Measurements from ENCODE around the gene PTDSS2. TPM values are rescaled to one million over a fixed set of nuclear protein-coding genes. Genes with fewer than 3 reads are reported as not detected.
"Not testable (repeated sequence)": the region's sequence is repeated elsewhere in the genome, so short reads cannot be mapped to it uniquely, and the experiment has no call there.

Gene PTDSS2
- total RNA-seq, 1 donor from 2014 or later, result 26.9 TPM

DNA sequence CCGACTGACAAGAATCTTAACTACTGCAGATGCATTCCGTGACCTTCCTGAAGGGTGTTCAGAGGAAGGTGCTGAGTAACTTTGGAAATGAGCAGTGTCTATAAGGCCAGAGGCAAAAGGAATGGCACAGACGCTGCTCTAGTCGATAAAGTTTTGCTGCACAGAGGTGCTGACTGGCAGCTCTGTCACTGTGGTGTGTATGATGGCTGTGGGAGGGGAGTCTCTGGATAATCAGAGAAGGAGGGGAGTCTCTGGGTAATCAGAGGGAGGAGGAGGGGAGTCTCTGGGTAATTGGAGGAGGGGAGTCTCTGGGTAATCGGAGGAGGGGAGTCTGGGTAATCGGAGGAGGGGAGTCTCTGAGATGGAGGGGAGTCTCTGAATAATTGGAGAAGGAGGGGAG, 18.4 kb downstream of the PTDSS2 start:
- no peak for DNase-seq (ENCODE audit: low spot score)

DNA sequence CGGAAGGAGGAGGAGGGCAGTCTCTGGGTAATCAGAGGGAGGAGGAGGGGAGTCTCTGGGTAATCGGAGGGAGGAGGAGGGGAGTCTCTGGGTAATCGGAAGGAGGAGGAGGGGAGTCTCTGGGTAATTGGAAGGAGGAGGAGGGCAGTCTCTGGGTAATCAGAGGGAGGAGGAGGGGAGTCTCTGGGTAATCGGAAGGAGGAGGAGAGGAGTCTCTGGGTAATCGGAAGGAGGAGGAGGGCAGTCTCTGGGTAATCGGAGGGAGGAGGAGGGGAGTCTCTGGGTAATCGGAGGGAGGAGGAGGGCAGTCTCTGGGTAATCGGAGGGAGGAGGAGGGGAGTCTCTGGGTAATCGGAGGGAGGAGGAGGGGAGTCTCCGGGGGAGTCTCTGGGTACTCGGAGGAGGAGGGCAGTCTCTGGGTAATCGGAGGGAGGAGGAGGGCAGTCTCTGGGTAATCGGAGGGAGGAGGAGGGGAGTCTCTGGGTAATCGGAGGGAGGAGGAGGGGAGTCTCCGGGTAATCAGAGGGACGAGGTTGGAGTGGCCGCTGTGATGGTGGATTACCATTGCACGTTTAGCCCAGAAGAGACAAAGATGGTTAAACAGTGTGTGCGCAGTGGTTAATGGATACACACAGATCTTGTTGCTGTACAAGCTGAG, 19.1 kb downstream of the PTDSS2 start:
- DNase-seq (ENCODE audit: low spot score), result not testable (repeated sequence)

DNA sequence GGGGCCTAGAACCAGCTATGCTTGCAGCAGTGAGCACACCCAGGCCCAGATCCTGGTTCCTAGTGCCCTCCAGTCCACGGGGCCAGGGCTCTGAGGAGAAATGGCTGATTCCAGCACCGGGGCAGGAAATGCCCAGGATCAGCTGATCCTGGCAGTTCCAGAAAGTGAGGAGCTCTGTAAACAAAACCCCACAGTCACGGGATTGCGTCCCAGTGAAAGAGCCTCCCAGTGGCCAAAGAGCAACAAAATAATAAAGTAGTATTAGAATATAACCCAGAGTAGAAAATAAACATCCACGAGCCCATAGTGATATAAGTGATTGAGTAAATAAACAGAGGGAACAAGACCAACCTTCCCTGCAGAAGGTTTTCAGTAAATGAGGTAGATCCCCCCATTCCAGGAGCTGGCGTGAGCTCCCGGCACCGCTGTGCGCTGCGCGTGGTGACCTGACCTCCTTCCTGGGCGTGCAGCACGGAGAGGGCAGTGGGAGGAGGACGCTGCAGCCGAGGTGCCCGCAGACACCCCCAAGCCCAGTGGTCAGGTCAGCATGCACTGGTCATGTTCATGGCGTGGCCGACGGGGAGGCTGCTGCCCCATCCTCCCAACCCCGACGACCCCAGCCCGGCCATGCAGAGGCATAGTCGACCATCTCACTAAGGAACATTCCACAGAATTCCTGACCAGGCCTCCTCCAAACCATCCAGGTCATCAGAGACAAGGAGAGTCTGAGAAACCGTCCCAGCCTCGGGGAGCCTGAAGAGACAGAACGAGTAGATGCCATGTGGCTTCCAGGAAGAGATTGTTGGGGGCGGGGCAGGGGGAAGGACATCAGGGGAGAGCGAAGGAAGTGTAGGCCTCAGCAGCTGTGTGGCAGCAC, 19.8 kb downstream of the PTDSS2 start:
- DNase-seq (ENCODE audit: low spot score), result no peak

DNA sequence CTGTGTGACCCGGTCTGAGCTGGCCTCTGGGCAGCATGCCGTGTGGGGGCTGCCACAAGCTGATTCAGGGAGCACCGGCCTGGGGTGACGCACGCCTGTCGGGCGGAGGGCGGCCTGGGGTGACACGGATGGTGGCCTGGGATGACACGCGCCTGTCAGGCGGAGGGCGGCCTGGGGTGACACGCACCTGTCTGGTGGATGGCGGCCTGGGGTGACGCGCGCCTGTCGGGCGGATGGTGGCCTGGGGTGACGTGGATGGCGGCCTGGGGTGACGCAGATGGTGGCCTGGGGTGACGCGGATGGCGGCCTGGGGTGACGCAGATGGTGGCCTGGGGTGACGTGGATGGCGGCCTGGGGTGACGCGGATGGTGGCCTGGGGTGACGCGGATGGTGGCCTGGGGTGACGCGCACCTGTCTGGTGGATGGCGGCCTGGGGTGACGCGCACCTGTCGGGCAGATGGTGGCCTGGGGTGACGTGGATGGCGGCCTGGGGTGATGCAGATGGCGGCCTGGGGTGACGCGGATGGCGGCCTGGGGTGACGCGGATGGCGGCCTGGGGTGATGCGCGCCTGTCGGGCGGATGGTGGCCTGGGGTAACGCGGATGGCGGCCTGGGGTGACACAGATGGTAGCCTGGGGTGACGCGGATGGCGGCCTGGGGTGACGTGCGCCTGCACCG, 21.5 kb downstream of the PTDSS2 start:
- DNase-seq (ENCODE audit: low spot score), result no peak

DNA sequence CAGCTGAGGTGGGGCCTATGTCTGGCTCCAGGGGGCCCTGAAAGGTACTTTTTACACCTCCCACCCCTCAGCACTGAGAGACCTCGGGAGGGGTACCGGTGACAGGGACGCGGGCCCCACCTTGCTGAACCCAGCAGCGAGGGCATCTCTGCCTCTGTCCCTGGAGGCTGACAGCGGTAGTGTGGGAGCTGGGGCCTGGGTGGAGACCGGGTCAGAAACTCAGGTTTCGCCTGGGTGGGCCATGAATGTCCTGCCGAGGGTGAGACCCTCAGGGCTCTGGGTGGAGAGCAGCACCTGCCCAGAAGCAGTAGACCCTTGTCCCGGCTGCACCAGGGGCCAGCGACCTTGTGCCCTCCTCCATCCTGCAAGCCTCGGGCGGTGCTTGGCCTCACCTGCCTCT, 22.2 kb downstream of the PTDSS2 start:
- no peak for DNase-seq (ENCODE audit: low spot score)

DNA sequence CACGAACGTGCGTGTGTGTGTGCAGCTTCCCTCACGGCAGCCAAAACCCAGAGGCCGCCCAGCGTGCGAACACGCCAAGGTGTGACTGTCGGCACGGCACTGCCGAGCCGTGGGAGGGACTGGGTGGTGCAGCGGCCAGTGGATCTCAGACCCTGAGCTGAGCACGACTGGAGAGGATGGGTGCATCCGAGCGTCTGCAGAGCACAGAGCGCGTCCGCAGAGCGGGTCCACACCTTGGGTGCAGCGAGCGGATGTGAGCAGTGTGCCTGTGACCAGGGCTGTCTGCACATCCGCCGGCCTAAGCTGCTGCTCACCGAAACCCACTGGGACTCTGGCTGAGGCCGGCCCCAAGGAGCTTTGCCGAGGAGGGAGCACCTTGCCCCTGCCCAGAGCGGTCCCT, 22.7 kb downstream of the PTDSS2 start:
- DNase-seq (ENCODE audit: low spot score), result no peak

DNA sequence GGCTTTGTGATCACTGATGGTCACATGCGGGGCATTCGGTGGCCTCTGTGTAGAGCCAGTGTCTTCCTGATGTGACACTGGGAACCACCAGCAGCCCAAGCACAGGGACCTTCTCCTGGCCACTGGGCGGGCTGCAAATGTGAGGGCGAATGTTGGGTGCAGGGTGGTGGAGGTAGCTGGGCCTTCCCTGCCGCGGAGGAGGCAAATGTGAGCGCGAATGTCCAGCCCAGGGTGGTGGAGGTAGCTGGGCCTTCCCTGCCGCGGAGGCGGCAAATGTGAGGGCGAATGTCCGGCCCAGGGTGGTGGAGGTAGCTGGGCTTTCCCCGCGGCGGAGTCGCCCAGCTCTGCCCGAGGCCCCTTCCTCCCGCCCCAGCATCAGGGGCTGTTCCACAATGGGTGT, 23.3 kb downstream of the PTDSS2 start:
- DNase-seq (ENCODE audit: low spot score), result no peak

DNA sequence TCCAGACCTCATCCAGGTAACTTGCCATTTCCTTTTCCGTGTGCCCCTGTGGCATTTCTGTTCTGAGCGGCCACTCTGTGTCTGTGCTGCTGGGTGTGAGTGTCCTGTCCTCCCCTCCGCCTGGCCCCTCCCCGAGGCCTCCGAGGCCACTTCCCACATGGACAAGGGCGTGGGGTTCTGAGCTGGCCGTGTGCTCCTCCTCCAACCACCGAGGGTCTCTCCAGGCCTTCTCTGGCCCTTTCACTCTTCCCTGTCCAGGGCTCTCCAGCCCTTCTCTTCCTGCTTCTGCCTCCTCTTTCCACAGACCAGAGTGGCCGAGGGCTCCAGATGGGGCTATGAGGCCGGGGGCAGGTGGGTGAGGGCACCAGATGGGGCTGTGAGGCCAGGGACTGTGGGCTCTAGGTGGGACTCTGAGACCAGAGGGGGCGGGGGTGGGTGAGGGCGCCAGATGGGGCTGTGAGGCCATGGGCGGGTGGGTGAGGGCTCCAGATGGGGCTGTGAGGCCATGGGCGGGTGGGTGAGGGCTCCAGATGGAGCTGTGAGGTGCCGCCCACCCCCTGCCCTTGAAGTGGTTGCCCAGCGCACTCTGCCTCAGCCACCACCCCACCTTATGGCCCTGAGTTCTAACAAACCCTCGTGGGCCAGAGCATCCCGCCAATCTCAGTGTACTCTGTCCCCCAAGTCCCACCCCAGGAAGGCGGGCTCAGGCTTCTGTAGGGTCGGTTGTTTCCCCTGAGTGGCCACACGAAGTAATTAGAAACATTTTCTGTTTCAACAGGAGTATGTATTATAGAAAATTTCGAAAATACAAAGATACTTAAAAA, 24.1 kb downstream of the PTDSS2 start:
- no peak for DNase-seq (ENCODE audit: low spot score)

DNA sequence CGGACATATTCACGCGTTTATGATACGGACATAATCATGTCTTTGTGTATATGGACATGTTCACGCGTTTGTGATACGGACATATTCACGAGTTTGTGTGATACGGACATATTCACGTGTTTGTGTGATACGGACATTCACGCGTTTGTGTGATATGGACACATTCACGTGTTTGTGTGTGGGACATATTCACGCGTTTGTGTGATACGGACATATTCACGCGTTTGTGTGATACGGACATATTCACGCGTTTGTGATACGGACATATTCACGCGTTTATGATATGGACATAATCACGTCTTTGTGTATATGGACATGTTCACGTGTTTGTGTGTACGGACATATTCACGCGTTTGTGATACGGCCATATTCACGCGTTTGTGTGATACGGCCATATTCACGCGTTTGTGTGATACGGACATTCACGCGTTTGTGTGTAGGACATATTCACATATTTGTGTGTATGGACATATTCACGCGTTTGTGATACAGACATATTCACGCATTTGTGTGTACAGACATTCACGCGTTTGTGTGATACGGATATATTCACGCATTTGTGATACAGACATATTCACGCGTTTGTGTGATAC, 24.9 kb downstream of the PTDSS2 start:
- DNase-seq (ENCODE audit: low spot score), result no peak

DNA sequence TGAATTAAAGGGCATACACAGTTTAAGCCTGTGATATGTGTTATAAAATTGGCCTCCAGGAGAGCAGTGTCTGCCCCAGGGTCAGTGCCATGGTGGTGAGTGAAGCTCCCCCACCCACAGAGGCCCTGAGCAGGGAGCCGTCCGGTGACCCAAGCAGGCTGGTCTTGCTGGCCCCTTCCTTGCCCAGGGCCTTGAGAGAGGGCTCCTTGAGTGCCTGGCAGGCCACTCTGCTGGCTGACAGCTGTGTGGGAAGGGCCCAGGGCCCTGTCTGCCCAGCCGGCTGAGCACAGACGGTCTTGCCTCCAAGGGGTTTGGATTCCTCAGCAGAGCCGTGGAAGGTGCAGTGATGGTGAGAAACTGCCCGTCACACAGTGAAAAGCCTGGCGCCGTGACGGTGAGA, 25.9 kb downstream of the PTDSS2 start:
- no peak for DNase-seq (ENCODE audit: low spot score)

DNA sequence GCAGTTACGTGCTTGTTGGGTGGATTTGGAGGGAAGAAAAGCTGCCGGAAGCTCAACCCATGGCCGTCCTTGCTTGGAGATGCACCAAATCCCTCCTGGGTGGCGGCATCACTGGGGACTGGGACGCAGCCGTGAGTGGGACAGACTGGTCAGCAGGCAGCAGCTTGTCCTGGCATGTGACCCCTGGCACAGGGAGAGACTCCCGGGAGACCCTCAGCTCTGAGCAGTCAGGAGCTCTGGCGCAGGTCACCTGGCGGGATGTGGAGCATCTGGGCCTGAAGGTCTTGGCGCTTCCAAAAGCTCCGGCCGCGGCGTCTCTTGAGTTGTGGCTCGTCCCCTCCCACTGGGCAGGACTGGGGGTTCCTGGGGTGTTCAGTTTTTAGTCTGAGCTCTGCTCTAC, 26.3 kb downstream of the PTDSS2 start:
- no peak for DNase-seq (ENCODE audit: low spot score)

DNA sequence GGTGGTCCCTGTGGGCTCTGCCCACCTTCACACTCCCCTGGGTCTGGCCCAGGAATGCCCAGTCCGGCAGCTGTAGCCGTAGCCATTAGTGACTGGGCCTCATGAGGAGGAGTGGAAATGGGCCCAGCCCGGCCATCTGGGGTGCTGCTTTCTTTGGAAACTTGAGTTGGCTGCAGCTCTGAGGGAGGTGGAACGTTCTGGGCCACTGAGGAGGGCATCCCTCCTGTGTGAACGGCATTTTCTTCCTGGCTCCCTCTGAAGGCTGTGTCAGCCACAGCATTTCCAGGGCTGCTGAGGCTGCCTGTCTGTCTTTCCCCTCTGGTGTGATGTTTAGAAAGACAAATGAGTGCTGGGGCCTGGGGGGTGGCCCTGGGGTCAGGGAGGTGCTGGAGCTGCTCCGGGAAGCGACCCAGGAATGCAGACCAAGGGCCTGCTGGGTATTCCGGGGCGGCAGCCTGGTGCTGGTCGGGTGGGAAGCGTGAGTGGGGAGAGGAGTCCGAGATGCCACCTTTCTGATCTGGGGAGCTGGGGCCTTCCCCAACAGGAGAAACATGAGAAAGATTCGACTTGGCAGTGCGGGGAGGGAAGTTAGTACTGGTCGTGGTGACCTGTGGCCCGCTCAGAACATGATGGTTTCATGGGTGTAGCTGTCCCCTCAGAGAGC, 27.1 kb downstream of the PTDSS2 start:
- DNase-seq (ENCODE audit: low spot score), result no peak

DNA sequence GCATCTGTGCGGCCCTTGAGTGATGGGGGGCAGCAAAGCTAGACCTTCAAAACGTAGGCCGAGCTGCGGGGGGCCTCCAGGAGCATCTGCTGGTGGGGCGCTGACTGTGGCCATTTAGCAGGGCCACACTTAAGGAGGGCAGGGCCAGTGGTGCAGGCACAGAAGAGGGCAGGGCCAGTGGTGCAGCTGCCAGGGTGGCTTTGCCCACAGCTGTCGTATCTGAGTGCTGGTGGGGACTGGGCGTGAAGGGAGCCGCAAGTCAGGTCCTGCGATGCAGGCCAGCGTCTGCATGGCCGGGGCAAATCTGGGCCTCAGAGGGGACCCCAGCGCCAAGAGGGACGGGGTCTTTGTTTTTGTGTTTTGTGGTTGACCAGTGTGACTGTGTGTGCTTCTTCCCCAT, 29.2 kb downstream of the PTDSS2 start:
- no peak for DNase-seq (ENCODE audit: low spot score)

DNA sequence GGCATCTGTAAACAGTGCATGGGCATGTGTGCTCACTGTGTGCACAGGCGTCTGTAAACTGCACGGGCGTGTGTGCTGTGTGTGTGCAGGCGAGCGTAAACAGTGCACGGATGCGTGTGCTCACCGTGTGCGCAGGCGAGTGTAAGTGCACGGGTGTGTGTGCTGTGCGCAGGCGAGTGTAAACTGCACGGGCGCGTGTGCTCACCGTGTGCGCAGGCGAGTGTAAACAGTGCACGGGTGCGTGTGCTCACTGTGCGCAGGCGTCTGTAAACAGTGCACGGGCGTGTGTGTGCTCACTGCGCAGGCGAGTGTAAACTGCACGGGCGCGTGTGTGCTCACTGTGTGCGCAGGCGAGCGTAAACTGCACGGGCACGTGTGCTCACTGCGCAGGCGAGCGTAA, 34.5 kb downstream of the PTDSS2 start:
- DNase-seq (ENCODE audit: low spot score), result no peak

DNA sequence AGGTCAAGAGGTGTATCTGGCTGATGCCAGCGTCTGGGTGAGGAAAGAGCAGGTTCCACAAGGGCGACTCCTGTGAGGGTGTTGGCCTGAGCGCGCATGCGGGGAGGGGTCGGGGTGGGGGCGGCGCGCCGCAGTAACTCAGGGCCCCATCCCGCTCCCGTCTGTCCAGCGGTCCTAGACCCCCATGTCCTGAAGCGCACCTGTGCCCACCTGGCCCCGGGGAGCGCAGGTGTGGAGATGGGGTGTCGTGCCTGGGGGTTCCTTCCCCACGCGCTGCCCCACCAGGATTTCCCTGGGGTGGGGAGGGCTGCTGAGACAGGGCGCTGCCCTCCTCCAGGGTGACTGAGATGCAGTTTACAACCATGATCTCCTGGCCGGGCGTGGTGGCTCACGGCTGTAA, 36.1 kb downstream of the PTDSS2 start:
- no peak for DNase-seq (ENCODE audit: low spot score)

DNA sequence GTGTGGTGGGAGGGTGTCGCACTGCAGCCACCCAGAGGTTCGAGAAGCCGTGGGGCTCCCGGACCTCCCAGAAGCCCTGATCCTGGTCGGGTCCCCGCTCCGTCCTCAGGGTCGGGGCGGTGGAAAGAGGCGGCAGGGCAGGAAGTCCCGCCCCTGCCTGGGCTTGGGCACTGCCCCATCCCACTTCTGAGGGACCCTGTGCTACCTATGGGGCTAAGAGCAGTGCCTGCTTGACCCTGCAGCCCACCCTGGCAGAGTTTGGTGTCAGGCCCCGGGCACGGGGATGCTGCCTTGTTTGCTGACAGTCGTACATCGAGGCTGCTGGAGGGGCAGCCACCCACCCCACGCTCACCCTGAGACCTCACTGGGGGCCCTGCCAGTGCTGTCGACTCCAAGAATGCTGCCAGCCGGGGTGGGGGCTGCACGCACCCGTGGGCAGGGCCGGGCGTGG, 37.5 kb downstream of the PTDSS2 start:
- DNase-seq (ENCODE audit: low spot score), result no peak

DNA sequence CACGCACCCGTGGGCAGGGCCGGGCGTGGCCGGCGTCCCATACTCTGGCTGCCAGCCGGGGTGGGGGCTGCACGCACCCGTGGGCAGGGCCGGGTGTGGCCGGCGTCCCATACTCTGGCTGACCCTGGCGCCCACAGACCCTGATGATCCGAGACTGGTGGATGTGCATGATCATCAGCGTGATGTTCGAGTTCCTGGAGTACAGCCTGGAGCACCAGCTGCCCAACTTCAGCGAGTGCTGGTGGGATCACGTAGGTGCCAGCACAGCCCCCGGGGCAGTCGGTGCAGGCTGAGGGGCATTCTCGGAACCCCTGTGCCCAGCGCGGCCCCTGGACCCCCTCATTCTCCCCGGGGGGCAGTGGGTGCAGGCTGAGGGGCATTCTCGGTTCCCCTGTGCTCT, 38.0 kb downstream of the PTDSS2 start:
- DNase-seq (ENCODE audit: low spot score), result no peak

DNA sequence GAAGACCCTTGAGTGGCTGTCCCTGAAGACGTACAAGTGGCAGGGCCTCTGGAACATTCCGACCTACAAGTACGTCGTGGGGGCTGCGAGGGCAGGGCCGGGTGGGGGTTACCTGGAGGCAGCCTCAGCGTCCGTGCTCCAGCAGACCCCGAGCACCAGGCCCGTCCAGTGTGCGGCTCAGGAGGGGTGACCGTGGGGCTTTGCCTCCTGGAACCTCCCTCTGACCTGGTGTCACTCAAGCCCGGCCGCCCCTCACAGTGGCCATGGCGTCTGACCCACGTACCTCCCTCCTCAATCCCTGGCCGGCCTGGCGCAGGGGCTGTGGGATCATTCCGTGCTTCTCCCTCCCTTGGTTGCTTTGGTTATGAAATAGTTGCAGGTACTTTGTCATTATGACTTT, 38.5 kb downstream of the PTDSS2 start:
- DNase-seq (ENCODE audit: low spot score), result no peak

DNA sequence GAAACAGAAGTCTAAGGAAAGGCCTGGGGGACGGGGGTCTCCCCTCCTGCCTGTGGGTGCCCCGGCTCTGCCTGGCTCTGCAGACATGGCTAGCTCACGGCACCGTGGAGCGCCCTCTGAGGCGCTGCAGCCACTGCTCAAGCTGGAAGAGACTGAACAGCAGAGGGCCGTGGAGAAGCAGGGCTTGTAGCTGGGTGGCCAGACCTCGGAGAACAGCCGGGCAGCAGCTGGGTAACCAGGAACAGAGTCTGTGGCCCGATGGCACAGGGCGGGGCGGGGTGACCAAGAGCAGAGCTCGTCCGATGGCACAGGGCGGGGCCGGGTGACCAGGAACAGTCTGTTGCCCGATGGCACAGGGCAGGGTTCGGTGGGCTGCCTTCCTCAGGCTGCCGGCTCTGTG, 38.9 kb downstream of the PTDSS2 start:
- no peak for DNase-seq (ENCODE audit: low spot score)

DNA sequence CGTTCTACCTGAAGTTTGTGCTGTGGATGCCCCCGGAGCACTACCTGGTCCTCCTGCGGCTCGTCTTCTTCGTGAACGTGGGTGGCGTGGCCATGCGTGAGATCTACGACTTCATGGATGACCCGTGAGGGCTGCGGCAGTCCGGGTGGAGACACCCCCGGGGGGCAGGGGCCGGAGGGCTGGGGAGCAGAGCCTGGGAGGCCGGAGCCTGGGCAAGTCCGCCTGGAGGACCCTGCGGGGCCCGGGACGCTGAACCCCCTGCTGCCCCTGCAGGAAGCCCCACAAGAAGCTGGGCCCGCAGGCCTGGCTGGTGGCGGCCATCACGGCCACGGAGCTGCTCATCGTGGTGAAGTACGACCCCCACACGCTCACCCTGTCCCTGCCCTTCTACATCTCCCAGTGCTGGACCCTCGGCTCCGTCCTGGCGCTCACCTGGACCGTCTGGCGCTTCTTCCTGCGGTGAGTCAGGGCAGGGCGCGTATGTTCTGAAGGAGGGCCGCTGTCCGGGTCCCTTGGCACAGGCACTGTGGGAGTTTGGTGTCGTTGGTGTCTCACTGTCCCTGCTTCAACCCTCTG, 39.6 kb downstream of the PTDSS2 start:
- no peak for DNase-seq (ENCODE audit: low spot score)
